Psoas muscle (tissue), 8 donors: ENCODE data around the gene PDGFC. TPM values are rescaled to one million over a fixed set of nuclear protein-coding genes. Genes with fewer than 3 reads are reported as not detected.

Source experiments
- ATAC-seq, 4 donors: fragments of 200-7000 bp; cut with Tn5 transposase; one replicate each; pipeline ENCODE4 v1.9.1; 2020; ENCODE audit warnings: moderate library complexity in 3 of 4, mild to moderate bottlenecking in 2 of 4
- DNase-seq, 2 donors: peaks; one replicate each; pipeline ENCODE4 v3.0.0-alpha.2; 2020
- H3K27ac ChIP-seq: fragments of 200-600 bp; one replicate; pipeline ENCODE4 v1.8.0; 2022
- H3K27me3 ChIP-seq, 3 donors: fragments of 200-600 bp in 1 of 3; one replicate each; pipeline versions ENCODE4 v1.6.1 to v1.8.0; 2013 to 2022; ENCODE audit warnings: low read length in 2 of 3, mild to moderate bottlenecking in 2 of 3, moderate library complexity in 1 of 3; ENCODE audit not compliant: insufficient read depth in 3 of 3
- H3K36me3 ChIP-seq, 2 donors: fragments of 200-600 bp in 1 of 2; one replicate each; pipeline versions ENCODE4 v1.6.1 to v1.8.0; 2013 to 2022; ENCODE audit warnings: low read depth in 1 of 2, mild to moderate bottlenecking in 1 of 2, moderate library complexity in 1 of 2; ENCODE audit not compliant: insufficient read depth in 1 of 2
- H3K4me1 ChIP-seq: fragments of 200-600 bp; one replicate; pipeline ENCODE4 v1.8.0; 2022
- H3K4me3 ChIP-seq: fragments of 200-600 bp; one replicate; pipeline ENCODE4 v1.8.0; 2022; ENCODE audit warnings: mild to moderate bottlenecking
- H3K9me3 ChIP-seq: fragments of 200-600 bp; one replicate; pipeline ENCODE4 v1.8.0; 2022
- CTCF ChIP-seq: fragments of 200-600 bp; IDR thresholded peaks from one replicate; pipeline ENCODE4 v1.8.0; 2022; ENCODE audit warnings: antibody characterized with exemption
- WGBS, 3 donors: extraction: QIAGEN DNeasy Blood & Tissue Kit; methylation state at CpG; one replicate each; pipeline versions ENCODE4 v1.1.6 to v1.1.7; 2013; 5-methylcytosine and 5-hydroxymethylcytosine counted together
- intact Hi-C, 2 donors: fragments of 100-400 bp; cut with DNase I; formaldehyde crosslinking; loops; one replicate each; pipeline versions ENCODE4 v1.11.0 to v1.14.2; 2022
- polyA plus RNA-seq, 3 donors: library from polyadenylated mRNA; stranded (reverse); fragments of 200-250 nt; gene quantifications; one replicate each; pipeline ENCODE4 v1.2.3, GENCODE V29; 2013
- total RNA-seq, 4 donors: library from RNA; stranded (reverse); fragmentation: NEBNext Ultra II Directional in 2 of 4; extraction: Animal tissue kit (Norgen Biotek cat#: 25700) in 2 of 4; gene quantifications; one replicate each; pipeline versions ENCODE4 v1.2.1 to v1.2.4, GENCODE V29; 2021 to 2023
- donor health status: healthy with polysubstance abuse.
- donor health status: DM: no; HTN: no; CAD: no; lungs with moderate emphysema.
- donor health status: Bipolar disorder and iron deficiency.
- donor health status: healthy.
- donor health status: DM: yes; HTN: yes; CAD: no.
- donor health status: DM: no; HTN: no; CAD: no.
- donor health status: DM: no; HTN: no; CAD: no.
- donor health status: DM: yes; HTN: yes; CAD: no.

Gene PDGFC
- total and polyA plus RNA-seq, 7 donors, result 2.2 to 19.8 (median 6.3) TPM

- no peak for TF ChIP-seq CTCF
- 75 to 79% (median 78%) methylated on average over 6 of the region's 6 CpGs for WGBS, 3 donors
- Histone ChIP-seq H3K9me3 (no peaks in the 10 kb centered on the region), H3K4me1 (no peaks in the 10 kb centered on the region), H3K36me3 (no peaks in the 10 kb centered on the region), H3K27me3 (no peaks in the 10 kb centered on the region), H3K27ac (no peak overlapping the region), H3K4me3 (no peak overlapping the region)
- DNase-seq, result no peak
- intact Hi-C loops, result no loop called here
- ATAC-seq, result no peak
Measured at GRCh38 chr4:156746111-156746510, 225.5 kb downstream of the PDGFC start.

GRCh38 chr4:156738766-156739165, 232.8 kb downstream of the PDGFC start:
- Histone ChIP-seq H3K27ac (no peak overlapping the region), H3K4me3 (no peak overlapping the region), H3K4me1 (no peaks in the 10 kb centered on the region), H3K36me3 (no peaks in the 10 kb centered on the region), H3K9me3 (peaks cover under 1% of the 10 kb centered on the region), H3K27me3 (no peaks in the 10 kb centered on the region)
- no peak for ATAC-seq
- intact Hi-C loops, result no loop called here
- no peak for TF ChIP-seq CTCF
- 82 to 84% (median 84%) methylated on average over 2 of the region's 2 CpGs for WGBS, 3 donors
- no peak for DNase-seq

DNA sequence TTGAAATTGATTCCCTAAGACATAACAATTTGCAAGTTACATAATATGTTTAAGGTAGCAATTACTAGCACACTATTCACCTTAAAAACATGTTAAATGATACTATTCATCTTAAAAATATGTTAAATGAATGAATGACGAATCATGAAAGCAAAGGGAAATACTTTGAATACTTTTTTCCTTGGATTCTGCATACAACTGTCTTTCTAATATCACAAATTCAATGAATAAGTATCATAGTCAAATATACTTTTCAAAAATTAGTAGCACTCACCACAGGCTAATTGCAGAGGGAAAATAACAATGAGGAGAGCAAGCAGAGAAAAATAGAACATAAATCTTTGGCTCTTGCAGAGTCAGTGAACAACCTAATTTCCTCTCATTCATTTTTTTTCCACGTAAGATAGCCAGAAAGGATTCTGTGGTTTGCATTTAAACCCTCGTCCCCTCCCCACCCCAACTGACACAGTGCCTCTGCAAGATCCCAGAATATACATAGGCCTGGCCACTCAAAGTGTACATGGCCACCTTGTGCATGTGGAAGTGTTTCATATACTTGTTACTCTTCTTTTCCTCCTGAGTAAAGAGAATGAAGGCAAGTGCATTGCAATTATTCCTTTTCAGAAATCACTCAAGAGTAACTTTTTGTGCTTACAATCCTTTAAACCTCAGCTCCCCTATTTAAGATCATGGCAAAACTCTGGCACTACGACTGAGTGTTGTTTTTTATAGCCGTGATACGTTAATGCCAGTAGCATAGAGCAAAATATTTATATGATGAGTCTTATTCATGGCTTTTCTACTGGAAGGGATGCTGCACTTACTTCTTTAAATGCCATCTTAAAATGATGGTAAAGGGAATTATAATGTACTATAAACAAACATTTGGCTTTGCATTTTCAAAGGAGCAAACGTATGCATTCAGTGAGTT, 236.4 kb downstream of the PDGFC start:
- no peak for ATAC-seq
- intact Hi-C loops, result no loop called here
- no peak for DNase-seq
- Histone ChIP-seq H3K36me3 (no peaks in the 10 kb centered on the region), H3K9me3 (peaks cover 6% of the 10 kb centered on the region), H3K4me1 (no peaks in the 10 kb centered on the region), H3K27me3 (no peaks in the 10 kb centered on the region), H3K27ac (no peak overlapping the region), H3K4me3 (no peak overlapping the region)
- no peak for TF ChIP-seq CTCF
- 71 to 79% (median 75%) methylated on average over 7 of the region's 7 CpGs for WGBS, 3 donors

DNA sequence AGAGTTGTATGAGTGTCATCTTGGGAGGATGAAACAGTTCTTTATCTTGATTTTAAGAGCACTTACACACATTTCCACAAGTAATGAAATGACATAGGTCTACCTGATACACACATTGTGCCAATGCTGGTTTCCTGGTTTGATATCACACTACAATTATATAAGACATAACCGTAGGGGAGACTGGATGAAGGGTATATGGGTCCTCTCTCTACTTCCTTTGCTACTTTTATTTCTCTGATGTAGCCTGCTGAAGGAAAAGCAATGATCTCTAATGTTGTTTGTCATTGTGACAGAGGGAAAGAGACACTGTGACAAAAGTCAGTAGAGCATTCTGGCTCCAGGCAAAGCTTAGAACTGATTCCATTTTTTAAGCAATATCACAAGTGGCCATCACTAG, 238.0 kb downstream of the PDGFC start:
- Histone ChIP-seq H3K4me1 (no peaks in the 10 kb centered on the region), H3K27me3 (no peaks in the 10 kb centered on the region), H3K4me3 (no peak overlapping the region), H3K27ac (no peak overlapping the region), H3K36me3 (no peaks in the 10 kb centered on the region), H3K9me3 (peaks cover 6% of the 10 kb centered on the region)
- ATAC-seq, result no peak
- intact Hi-C loops, result no loop called here
- 90 to 96% (median 92%) methylated on average over 1 of the region's 1 CpG for WGBS, 3 donors
- DNase-seq, result no peak
- no peak for TF ChIP-seq CTCF
